ENCODE data around the gene CTIF. TPM values are rescaled to one million over a fixed set of nuclear protein-coding genes. Genes with fewer than 3 reads are reported as not detected.

The CTIF gene
- total RNA-seq, result 11.0 and 31.2 TPM in 2 replicates

GRCh38 chr18:48538531-48539405, at the start of gene CTIF:
CTIF (plus strand) TSS chr18:48539031; CDS start chr18:48619566, 80,535 bp downstream.

Other genes with a start within 250 kb of the CTIF start
- gene ZBTB7C, start 129.6 kb upstream of the CTIF start, total RNA-seq, result under 0.01 TPM in 1 of 2 replicates, not detected in the other